T-helper 17 cell (primary cell): ENCODE measurements around the gene SERPINA3. TPM values are rescaled to one million over a fixed set of nuclear protein-coding genes. Genes with fewer than 3 reads are reported as not detected.
A peak's percentile ranks its signal among the peaks of the same experiment; 100 is the strongest.
"Not testable (repeated sequence)": the region's sequence is repeated elsewhere in the genome, so short reads cannot be mapped to it uniquely, and the experiment has no call there.

Experiments
- ATAC-seq: fragments of 150-1000 bp; cut with Tn5 transposase; 2 replicates; pipeline ENCODE4 v1.10.0; 2021; ENCODE audit warnings: mild to moderate bottlenecking, moderate library complexity
- DNase-seq, 3 donors: peaks; one replicate each; pipeline versions ENCODE4 v3.0.0 to v3.0.0-alpha.2; 2020 to 2021
- H3K9me3 ChIP-seq: one replicate; pipeline ENCODE4 v1.7.0; 2013; ENCODE audit warnings: low read length, mild to moderate bottlenecking; ENCODE audit not compliant: control insufficient read depth, poor library complexity, severe bottlenecking
- H3K27ac Mint-ChIP-seq: one replicate; pipeline ENCODE4 v1.8.0; 2022; ENCODE audit warnings: mild to moderate bottlenecking, moderate library complexity, mixed read lengths
- H3K27me3 Mint-ChIP-seq: one replicate; pipeline ENCODE4 v1.8.0; 2022; ENCODE audit warnings: mixed read lengths
- H3K36me3 Mint-ChIP-seq: one replicate; pipeline ENCODE4 v1.8.0; 2022; ENCODE audit warnings: low read depth, mixed read lengths
- H3K4me1 Mint-ChIP-seq: one replicate; pipeline ENCODE4 v1.8.0; 2022; ENCODE audit warnings: mild to moderate bottlenecking, mixed read lengths
- H3K4me3 Mint-ChIP-seq: one replicate; pipeline ENCODE4 v1.8.0; 2022; ENCODE audit warnings: mild to moderate bottlenecking, moderate library complexity, mixed read lengths
- total RNA-seq, 4 donors: library from RNA in 2 of 4; stranded (reverse) in 2 of 4; gene quantifications; one replicate each; pipeline ENCODE4 v1.2.3 and lab custom pipeline; 2022 to 2026

SERPINA3 gene
- total RNA-seq, 2 donors from 2014 or later: not detected

- Mint-ChIP-seq H3K4me1 (no peaks in the 10 kb centered on the region), H3K27me3 (peaks cover 12% of the 10 kb centered on the region), H3K27ac (no peak overlapping the region), H3K36me3 (no peaks in the 10 kb centered on the region), H3K4me3 (no peak overlapping the region)
- DNase-seq (no peak), ATAC-seq (no peak)
- no peaks in the 10 kb centered on the region for H3K9me3 ChIP-seq
These were observed 36.2 kb upstream of the SERPINA3 start for GRCh38 chr14:94575730-94576585.

- H3K4me1 Mint-ChIP-seq, H3K9me3 ChIP-seq, DNase-seq, H3K27ac Mint-ChIP-seq, ATAC-seq, H3K36me3 Mint-ChIP-seq, H3K4me3 Mint-ChIP-seq: not testable (repeated sequence)
- peaks cover 20% of the 10 kb centered on the region for H3K27me3 Mint-ChIP-seq
These were observed 34.7 kb upstream of the SERPINA3 start for GRCh38 chr14:94577472-94577871.

- no peak for ATAC-seq
- no peak overlapping the region for H3K4me3 Mint-ChIP-seq
- no peak overlapping the region for H3K27ac Mint-ChIP-seq
These were observed 33.5 kb upstream of the SERPINA3 start for GRCh38 chr14:94578712-94579111.

GRCh38 chr14:94581127-94581999 lies 30.8 kb upstream of the SERPINA3 start, which contains the start of gene SERPINA5:
SERPINA5 (plus strand) TSS chr14:94581426; CDS start chr14:94587363, 5,937 bp downstream.
- no peak within 1 kb of the TSS for H3K4me3 Mint-ChIP-seq
- peaks cover 2% of the 10 kb centered on the region for H3K36me3 Mint-ChIP-seq
- DNase-seq (no peak), ATAC-seq (no peak)
- peaks cover 35% of the 10 kb centered on the region for H3K27me3 Mint-ChIP-seq
- H3K27ac Mint-ChIP-seq: no peak within 1 kb of the TSS
- no peaks in the 10 kb centered on the region for H3K4me1 Mint-ChIP-seq
- no peaks in the 10 kb centered on the region for H3K9me3 ChIP-seq

More at GRCh38 chr14:94578712-94579111, 33.5 kb upstream of the SERPINA3 start:
- Mint-ChIP-seq H3K36me3 (peaks cover 2% of the 10 kb centered on the region), H3K4me1 (no peaks in the 10 kb centered on the region), H3K27me3 (peaks cover 23% of the 10 kb centered on the region)
- no peaks in the 10 kb centered on the region for H3K9me3 ChIP-seq
- DNase-seq: no peak

GRCh38 chr14:94582199-94582750 lies 29.9 kb upstream of the SERPINA3 start:
- Mint-ChIP-seq H3K27ac (peak overlapping the region; percentile 56), H3K4me1 (no peaks in the 10 kb centered on the region), H3K36me3 (peaks cover 2% of the 10 kb centered on the region), H3K4me3 (no peak overlapping the region), H3K27me3 (peaks cover 38% of the 10 kb centered on the region)
- DNase-seq (no peak), ATAC-seq (no peak)
- H3K9me3 ChIP-seq: no peaks in the 10 kb centered on the region

GRCh38 chr14:94582851-94583250 lies 29.3 kb upstream of the SERPINA3 start:
- Mint-ChIP-seq H3K27ac (peak overlapping the region; percentile 56), H3K36me3 (peaks cover 2% of the 10 kb centered on the region), H3K4me3 (no peak overlapping the region), H3K27me3 (peaks cover 44% of the 10 kb centered on the region), H3K4me1 (no peaks in the 10 kb centered on the region)
- H3K9me3 ChIP-seq: no peaks in the 10 kb centered on the region
- no peak for DNase-seq
- ATAC-seq: no peak

- Mint-ChIP-seq H3K27me3 (peaks cover 45% of the 10 kb centered on the region), H3K4me1 (no peaks in the 10 kb centered on the region), H3K4me3 (no peak overlapping the region), H3K27ac (no peak overlapping the region), H3K36me3 (peaks cover 2% of the 10 kb centered on the region)
- no peak for ATAC-seq
- no peak for DNase-seq
- H3K9me3 ChIP-seq: no peaks in the 10 kb centered on the region
These were observed 28.6 kb upstream of the SERPINA3 start for GRCh38 chr14:94583557-94583956.

- Mint-ChIP-seq H3K27me3 (peaks cover 45% of the 10 kb centered on the region), H3K4me1 (no peaks in the 10 kb centered on the region), H3K36me3 (peaks cover 2% of the 10 kb centered on the region), H3K27ac (no peak overlapping the region), H3K4me3 (no peak overlapping the region)
- DNase-seq (no peak), ATAC-seq (no peak)
- no peaks in the 10 kb centered on the region for H3K9me3 ChIP-seq
These were observed 27.5 kb upstream of the SERPINA3 start for GRCh38 chr14:94584591-94585280.

- no peak for ATAC-seq
- H3K4me1 Mint-ChIP-seq: no peaks in the 10 kb centered on the region
- H3K9me3 ChIP-seq: no peaks in the 10 kb centered on the region
These were observed 25.6 kb upstream of the SERPINA3 start for GRCh38 chr14:94586635-94587034.

GRCh38 chr14:94588311-94588710 lies 23.9 kb upstream of the SERPINA3 start:
- Mint-ChIP-seq H3K27ac (no peak overlapping the region), H3K4me1 (no peaks in the 10 kb centered on the region), H3K4me3 (no peak overlapping the region), H3K36me3 (no peaks in the 10 kb centered on the region), H3K27me3 (peaks cover 28% of the 10 kb centered on the region)
- DNase-seq (no peak), ATAC-seq (no peak)
- no peaks in the 10 kb centered on the region for H3K9me3 ChIP-seq

More at GRCh38 chr14:94586635-94587034, 25.6 kb upstream of the SERPINA3 start:
- no peak overlapping the region for H3K4me3 Mint-ChIP-seq
- no peak overlapping the region for H3K27ac Mint-ChIP-seq
- DNase-seq: no peak
- H3K27me3 Mint-ChIP-seq: peaks cover 45% of the 10 kb centered on the region
- peaks cover 2% of the 10 kb centered on the region for H3K36me3 Mint-ChIP-seq

- peaks cover 38% of the 10 kb centered on the region for H3K27me3 Mint-ChIP-seq
- DNase-seq (no peak), ATAC-seq (no peak)
- H3K36me3 Mint-ChIP-seq: no peaks in the 10 kb centered on the region
- H3K27ac Mint-ChIP-seq: no peak overlapping the region
- H3K9me3 ChIP-seq: no peaks in the 10 kb centered on the region
- H3K4me1 Mint-ChIP-seq: no peaks in the 10 kb centered on the region
- no peak overlapping the region for H3K4me3 Mint-ChIP-seq
These were observed 21.1 kb upstream of the SERPINA3 start for GRCh38 chr14:94591073-94591472.

- Mint-ChIP-seq H3K4me3 (no peak overlapping the region), H3K36me3 (no peaks in the 10 kb centered on the region), H3K4me1 (no peaks in the 10 kb centered on the region), H3K27ac (no peak overlapping the region), H3K27me3 (peaks cover 44% of the 10 kb centered on the region)
- DNase-seq (no peak), ATAC-seq (no peak)
- no peaks in the 10 kb centered on the region for H3K9me3 ChIP-seq
These were observed 20.3 kb upstream of the SERPINA3 start for GRCh38 chr14:94591871-94592270.
